Measurements from ENCODE around the gene INVS. TPM values are rescaled to one million over a fixed set of nuclear protein-coding genes. Genes with fewer than 3 reads are reported as not detected.

Gene INVS
- total RNA-seq, 3 donors from 2014 or later (not counting 1 experiment from before 2014, with no cell fraction given) = 24.5 to 30.6 (median 27.4) TPM

GRCh38 chr9:100191264-100191663, 92.2 kb downstream of the INVS start:
- Histone ChIP-seq H3K9me3 (ENCODE audit: control insufficient read depth, insufficient read depth, low read length) (peaks cover 14% of the 10 kb centered on the region), H3K27ac (ENCODE audit: low read length) (no peak overlapping the region), H3K4me1 (ENCODE audit: control insufficient read depth, insufficient read depth, low read length) (no peaks in the 10 kb centered on the region), H3K36me3 (ENCODE audit: control insufficient read depth, insufficient read depth, low read length) (peaks cover 2% of the 10 kb centered on the region), H3K4me3 (ENCODE audit: low read length) (no peak overlapping the region), H3K27me3 (ENCODE audit: control insufficient read depth, insufficient read depth, low read length) (no peaks in the 10 kb centered on the region)
- Mint-ChIP-seq H3K4me3 (no peak overlapping the region), H3K27me3 (ENCODE audit: low read depth in 2 of 2) (no peaks in the 10 kb centered on the region), H3K27ac (no peak overlapping the region), H3K4me1 (peaks cover 12 to 18% of the 10 kb centered on the region in 2 donors), H3K36me3 (peaks cover 33% of the 10 kb centered on the region), H3K9me3 (peaks cover 11 to 24% of the 10 kb centered on the region in 2 donors)
- intact Hi-C loops (cut with micrococcal nuclease) = no loop called here
- DNase-seq (no peak), ATAC-seq (no peak)
- no peak for TF ChIP-seq CTCF (IDR thresholded peaks at IDR 0.05)

- no peak for TF ChIP-seq CTCF (IDR thresholded peaks at IDR 0.05)
- Mint-ChIP-seq H3K27me3 (ENCODE audit: low read depth in 2 of 2) (no peaks in the 10 kb centered on the region), H3K27ac (no peak overlapping the region), H3K36me3 (peaks cover 33% of the 10 kb centered on the region), H3K9me3 (peaks cover 11 to 24% of the 10 kb centered on the region in 2 donors), H3K4me1 (peaks cover 0 to 3% of the 10 kb centered on the region in 2 donors), H3K4me3 (no peak overlapping the region)
- intact Hi-C loops (cut with micrococcal nuclease) = no loop called here
- no peak for DNase-seq
- Histone ChIP-seq H3K9me3 (ENCODE audit: control insufficient read depth, insufficient read depth, low read length) (peaks cover 14% of the 10 kb centered on the region), H3K27me3 (ENCODE audit: control insufficient read depth, insufficient read depth, low read length) (no peaks in the 10 kb centered on the region), H3K4me1 (ENCODE audit: control insufficient read depth, insufficient read depth, low read length) (no peaks in the 10 kb centered on the region), H3K27ac (ENCODE audit: low read length) (no peak overlapping the region), H3K4me3 (ENCODE audit: low read length) (no peak overlapping the region), H3K36me3 (ENCODE audit: control insufficient read depth, insufficient read depth, low read length) (peaks cover 2% of the 10 kb centered on the region)
- no peak for ATAC-seq
- WGBS (ENCODE audit: insufficient coverage) = 93% methylated on average over 2 of the region's 3 CpGs
Measured at GRCh38 chr9:100193078-100193477, 94.0 kb downstream of the INVS start.

- Histone ChIP-seq H3K27me3 (ENCODE audit: control insufficient read depth, insufficient read depth, low read length) (no peaks in the 10 kb centered on the region), H3K27ac (ENCODE audit: low read length) (no peak overlapping the region), H3K36me3 (ENCODE audit: control insufficient read depth, insufficient read depth, low read length) (peaks cover 2% of the 10 kb centered on the region), H3K4me1 (ENCODE audit: control insufficient read depth, insufficient read depth, low read length) (no peaks in the 10 kb centered on the region), H3K9me3 (ENCODE audit: control insufficient read depth, insufficient read depth, low read length) (peaks cover 3% of the 10 kb centered on the region), H3K4me3 (ENCODE audit: low read length) (no peak overlapping the region)
- DNase-seq (no peak), ATAC-seq (no peak)
- TF ChIP-seq CTCF (IDR thresholded peaks at IDR 0.05) = no peak
- H3K4me3 Mint-ChIP-seq = no peak overlapping the region
- peaks cover 19% of the 10 kb centered on the region for H3K36me3 Mint-ChIP-seq
- no peaks in the 10 kb centered on the region for H3K4me1 Mint-ChIP-seq
- WGBS (ENCODE audit: insufficient coverage) = 97% methylated on average over 2 of the region's 3 CpGs
- H3K27me3 Mint-ChIP-seq (ENCODE audit: low read depth in 2 of 2) = no peaks in the 10 kb centered on the region
- intact Hi-C loops (cut with micrococcal nuclease) = no loop called here
- H3K9me3 Mint-ChIP-seq = peaks cover 2 to 9% of the 10 kb centered on the region in 2 donors
- H3K27ac Mint-ChIP-seq = no peak overlapping the region
Measured at GRCh38 chr9:100196215-100196614, 97.2 kb downstream of the INVS start.

- Mint-ChIP-seq H3K4me1 (no peaks in the 10 kb centered on the region), H3K36me3 (peaks cover 13% of the 10 kb centered on the region), H3K27ac (no peak overlapping the region), H3K9me3 (peaks cover 0 to 3% of the 10 kb centered on the region in 2 donors), H3K27me3 (ENCODE audit: low read depth in 2 of 2) (no peaks in the 10 kb centered on the region), H3K4me3 (no peak overlapping the region)
- DNase-seq = no peak
- Histone ChIP-seq H3K27me3 (ENCODE audit: control insufficient read depth, insufficient read depth, low read length) (no peaks in the 10 kb centered on the region), H3K27ac (ENCODE audit: low read length) (no peak overlapping the region), H3K9me3 (ENCODE audit: control insufficient read depth, insufficient read depth, low read length) (peaks cover 2% of the 10 kb centered on the region), H3K36me3 (ENCODE audit: control insufficient read depth, insufficient read depth, low read length) (peaks cover 2% of the 10 kb centered on the region), H3K4me3 (ENCODE audit: low read length) (no peak overlapping the region), H3K4me1 (ENCODE audit: control insufficient read depth, insufficient read depth, low read length) (no peaks in the 10 kb centered on the region)
- ATAC-seq = no peak
- intact Hi-C loops (cut with micrococcal nuclease) = no loop called here
- 92% methylated on average over 1 of the region's 1 CpG for WGBS (ENCODE audit: insufficient coverage)
- no peak for TF ChIP-seq CTCF (IDR thresholded peaks at IDR 0.05)
Measured at GRCh38 chr9:100196828-100197227, 97.8 kb downstream of the INVS start.

All from natural killer cell (primary cell).